HG02840 (cell line): Measurements from ENCODE around the gene TTK.
"Not testable (repeated sequence)": the region's sequence is repeated elsewhere in the genome, so short reads cannot be mapped to it uniquely, and the experiment has no call there.

Source experiments
- ATAC-seq: cut with Tn5 transposase; IDR thresholded peaks from one replicate; pipeline ENCODE4 v1.9.1; 2021; ENCODE audit warnings: mild to moderate bottlenecking, moderate library complexity, moderate number of reproducible peaks; ENCODE audit not compliant: unreplicated experiment, low FRiP score

Gene TTK

GRCh38 chr6:80020381-80021120 lies 16.1 kb downstream of the TTK start:
- ATAC-seq = no peak

DNA sequence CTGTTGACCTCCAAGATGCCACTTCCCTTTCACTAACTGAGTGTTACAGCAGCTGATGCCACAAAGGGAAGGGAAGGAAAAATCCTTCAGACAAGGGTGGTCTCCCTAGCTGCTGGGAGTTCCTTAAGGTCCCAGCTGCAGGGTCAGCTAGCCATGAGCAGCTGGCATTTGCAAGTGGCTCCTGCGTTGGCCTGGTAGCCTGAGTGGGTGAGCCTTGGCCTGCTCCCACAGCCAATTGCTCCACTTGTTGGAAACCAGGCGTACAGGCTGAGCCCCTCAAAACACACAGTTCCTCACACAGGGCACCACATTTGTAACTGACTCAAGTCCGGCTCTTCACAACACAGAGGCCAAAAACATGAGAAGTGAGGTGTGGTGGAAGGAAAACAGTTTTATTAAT lies 16.7 kb downstream of the TTK start:
- no peak for ATAC-seq

- ATAC-seq = no peak
Measured at GRCh38 chr6:80021591-80021990, 17.1 kb downstream of the TTK start.

GRCh38 chr6:80022803-80023202 lies 18.4 kb downstream of the TTK start:
- no peak for ATAC-seq

DNA sequence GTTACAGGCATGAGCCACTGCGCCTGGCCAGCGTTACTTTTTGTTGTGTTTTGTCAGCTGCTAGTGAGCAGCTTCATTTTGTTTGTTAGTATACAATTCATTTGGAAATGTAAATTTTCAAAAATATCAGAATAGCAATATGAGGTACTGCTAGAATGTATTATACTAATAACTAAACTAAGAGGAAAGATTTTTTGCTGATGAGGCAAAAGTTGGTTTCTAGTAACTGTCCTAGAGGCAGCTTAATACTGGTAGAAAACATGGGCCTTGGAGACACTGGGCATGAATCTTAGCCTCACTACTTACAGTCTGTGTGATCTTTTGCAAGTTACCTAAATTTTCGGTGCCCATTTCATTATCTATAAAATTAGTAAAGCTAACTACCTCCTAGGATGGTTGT lies 24.1 kb downstream of the TTK start:
- no peak for ATAC-seq

DNA sequence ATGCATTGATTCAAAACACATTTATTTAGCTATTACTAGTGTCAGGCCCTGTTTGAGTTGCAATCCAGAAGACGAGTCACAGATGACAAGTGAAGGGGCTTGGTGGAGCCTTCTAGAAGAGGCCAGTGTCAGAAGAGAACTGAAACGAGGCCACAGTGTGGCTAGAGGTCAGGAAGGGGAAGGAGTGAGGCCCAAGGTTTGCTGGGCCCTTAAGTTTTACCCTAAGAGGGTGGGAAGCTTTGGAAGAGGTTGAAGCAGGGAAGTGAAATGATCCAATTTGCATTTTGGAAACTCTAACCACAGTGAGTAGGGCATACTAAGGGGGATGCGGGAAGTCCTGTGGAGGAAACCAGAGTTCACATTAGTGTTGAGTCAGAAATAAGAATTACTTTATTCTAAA lies 25.0 kb downstream of the TTK start:
- no peak for ATAC-seq

- not testable (repeated sequence) for ATAC-seq
Measured at GRCh38 chr6:80048220-80048619, 43.8 kb downstream of the TTK start.

- no peak for ATAC-seq
Measured at GRCh38 chr6:80060774-80061173, 56.3 kb downstream of the TTK start.

DNA sequence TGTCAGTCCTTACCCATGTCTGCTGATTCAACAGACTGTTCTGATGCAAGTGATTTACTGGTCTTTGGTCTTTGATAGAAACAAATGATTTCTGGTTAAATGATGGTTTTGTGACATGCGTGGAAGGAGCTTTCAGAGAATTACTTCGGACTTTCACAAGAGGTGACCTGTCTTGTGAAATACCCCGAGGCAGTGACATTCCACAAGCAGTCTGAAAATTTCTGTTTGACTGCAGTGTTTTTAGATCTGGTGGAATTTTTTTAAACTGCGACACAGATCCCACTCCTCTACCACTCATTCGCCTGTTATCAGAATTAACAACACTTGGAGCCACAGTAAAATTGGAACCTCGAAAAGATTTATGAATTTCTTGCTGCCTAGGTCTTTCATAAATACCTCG lies 63.7 kb downstream of the TTK start:
- not testable (repeated sequence) for ATAC-seq

DNA sequence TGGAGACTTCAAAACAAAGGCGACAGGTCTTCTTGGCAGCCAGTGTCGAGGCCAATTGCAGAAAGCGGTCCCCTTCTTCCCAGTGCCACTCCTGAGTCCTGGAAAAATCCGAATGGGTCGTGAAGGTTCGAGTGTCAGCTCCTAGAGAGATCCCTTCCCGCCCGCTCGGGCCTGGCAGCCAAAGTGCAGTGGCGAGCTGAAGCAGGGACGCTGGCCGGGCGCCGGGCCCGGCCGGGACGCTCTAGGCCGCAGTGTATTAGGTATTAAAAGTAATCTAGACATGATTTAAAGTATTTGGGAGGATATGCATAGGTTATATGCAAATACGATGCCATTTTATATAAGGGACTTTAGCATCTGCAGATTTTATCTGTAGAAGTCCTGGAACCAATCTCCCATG lies 66.0 kb downstream of the TTK start:
- not testable (repeated sequence) for ATAC-seq

DNA sequence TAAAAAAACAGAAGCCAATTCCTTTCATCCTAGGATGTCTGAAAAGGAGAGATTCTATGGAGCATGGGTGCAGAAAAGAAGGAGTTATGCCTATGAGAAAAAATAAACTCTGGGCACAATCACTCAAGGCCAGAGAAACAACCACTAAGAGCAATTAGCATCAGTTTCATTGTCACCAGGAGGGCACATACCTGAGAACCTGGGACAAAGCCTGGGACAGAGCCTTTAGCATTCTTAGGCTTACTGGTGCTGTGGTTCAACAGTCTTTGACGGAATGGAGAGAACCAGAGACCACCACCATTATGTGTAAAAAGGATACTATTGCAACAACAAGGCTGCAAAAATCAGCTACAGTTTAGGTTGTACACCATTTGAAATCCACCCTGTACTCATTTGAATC lies 72.6 kb downstream of the TTK start:
- ATAC-seq = no peak

- ATAC-seq = no peak
Measured at GRCh38 chr6:80088637-80089036, 84.2 kb downstream of the TTK start.

DNA sequence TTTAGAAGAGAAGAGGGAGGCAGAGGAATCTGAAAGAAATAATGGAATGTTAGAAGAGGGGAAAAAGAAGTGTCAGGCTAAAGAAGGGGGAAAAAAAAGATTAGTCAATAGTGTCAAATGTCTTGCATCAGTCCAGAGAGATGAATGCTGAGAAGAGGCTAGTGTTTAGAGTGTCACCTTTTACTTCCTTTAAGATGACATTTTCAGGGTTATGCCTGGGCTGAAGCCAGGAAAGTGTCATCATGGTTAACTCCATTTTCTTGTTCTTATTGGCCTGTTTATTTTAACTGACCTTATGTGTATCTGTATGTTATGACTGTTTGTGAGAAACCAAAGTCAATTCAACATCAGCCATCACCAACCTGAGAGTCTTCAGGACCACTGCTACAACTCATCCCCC lies 87.1 kb downstream of the TTK start:
- no peak for ATAC-seq
